ENCODE results near the gene HIPK3.
"Not testable (repeated sequence)": the region's sequence is repeated elsewhere in the genome, so short reads cannot be mapped to it uniquely, and the experiment has no call there.

Gene HIPK3

DNA sequence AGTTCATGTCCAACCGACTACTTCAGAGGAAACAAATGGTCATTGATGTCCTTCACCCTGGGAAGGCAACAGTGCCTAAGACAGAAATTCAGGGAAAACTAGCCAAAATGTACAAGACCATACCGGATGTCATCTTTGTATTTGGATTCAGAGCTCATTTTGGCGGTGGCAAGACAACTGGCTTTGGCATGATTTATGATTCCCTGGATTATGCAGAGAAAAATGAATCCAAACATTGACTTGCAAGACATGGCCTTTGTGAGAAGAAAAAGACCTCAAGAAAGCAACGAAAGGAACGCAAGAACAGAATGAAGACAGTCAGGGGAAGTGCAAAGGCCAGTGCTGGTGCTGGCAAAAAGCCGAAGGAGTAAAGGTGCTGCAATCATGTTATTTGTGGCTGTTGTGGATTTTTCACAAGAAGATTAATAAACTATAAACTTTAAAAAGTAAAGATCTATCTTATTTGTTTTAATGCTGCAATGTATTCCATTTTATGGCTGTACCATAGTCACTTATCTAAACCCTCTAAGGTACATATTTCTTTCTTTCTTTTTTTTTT is 20.1 kb upstream of the HIPK3 start:
- Histone ChIP-seq H4K20me1 (ENCODE audit: insufficient read depth, low read length) (no peaks in the 10 kb centered on the region), H3K27ac (ENCODE audit: low read length) (no peak overlapping the region), H3K79me2 (ENCODE audit: low read length) (no peaks in the 10 kb centered on the region), H3K4me2 (ENCODE audit: low read length) (no peak overlapping the region), H3K27me3 (ENCODE audit: low read depth, low read length) (no peaks in the 10 kb centered on the region), H3K9me3 (ENCODE audit: insufficient read depth, low read length) (no peaks in the 10 kb centered on the region), H3K4me3 (ENCODE audit: low read length) (no peak overlapping the region), H2AFZ (ENCODE audit: low read depth, low read length) (no peak overlapping the region), H3K36me3 (replicated peaks; ENCODE audit: low read depth, low read length) (no peaks in the 10 kb centered on the region), H3K4me1 (ENCODE audit: low read length) (peaks cover 5% of the 10 kb centered on the region), H3K9ac (ENCODE audit: low read length) (no peak overlapping the region)
- TF ChIP-seq EZH2phosphoT487 (IDR thresholded peaks at IDR 0.05; ENCODE audit: low read depth) (no peak), CTCF (IDR thresholded peaks at IDR 0.05; ENCODE audit: low read depth, low read length) (no peak)

DNA sequence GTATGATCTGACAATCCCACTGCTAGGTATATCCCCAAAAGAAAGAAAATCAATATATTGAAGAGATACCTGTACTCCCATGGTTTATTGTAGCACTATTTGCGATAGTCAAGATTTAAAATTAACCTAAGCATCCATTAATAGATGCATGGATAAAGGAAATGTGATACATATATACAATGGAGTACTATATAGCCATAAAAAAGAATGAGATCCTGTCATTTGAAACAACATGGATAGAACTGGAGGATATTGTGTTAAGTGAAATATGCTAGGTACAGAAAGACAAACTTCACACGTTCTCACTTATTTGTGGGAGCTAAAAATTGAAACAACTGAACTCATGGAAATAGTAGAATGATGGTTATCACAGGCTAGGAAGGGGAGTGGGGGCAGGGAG is 14.6 kb upstream of the HIPK3 start:
- Histone ChIP-seq H2AFZ (ENCODE audit: low read depth, low read length) (no peak overlapping the region), H4K20me1 (ENCODE audit: insufficient read depth, low read length) (no peaks in the 10 kb centered on the region), H3K9ac (ENCODE audit: low read length) (no peak overlapping the region), H3K4me1 (ENCODE audit: low read length) (no peaks in the 10 kb centered on the region), H3K79me2 (ENCODE audit: low read length) (no peaks in the 10 kb centered on the region), H3K27me3 (ENCODE audit: low read depth, low read length) (0 out of 2 replicates have a peak, but pooled peaks cover 4% of the 10 kb centered on the region), H3K4me3 (ENCODE audit: low read length) (no peak overlapping the region), H3K36me3 (replicated peaks; ENCODE audit: low read depth, low read length) (no peaks in the 10 kb centered on the region), H3K27ac (ENCODE audit: low read length) (no peak overlapping the region), H3K4me2 (ENCODE audit: low read length) (no peak overlapping the region), H3K9me3 (ENCODE audit: insufficient read depth, low read length) (peaks cover 4% of the 10 kb centered on the region; the same call in 1 of the 2 replicates)
- TF ChIP-seq EZH2phosphoT487 (IDR thresholded peaks at IDR 0.05; ENCODE audit: low read depth): no peak
- no peak for TF ChIP-seq CTCF (IDR thresholded peaks at IDR 0.05; ENCODE audit: low read depth, low read length)

- H3K4me3 ChIP-seq (ENCODE audit: low read length): not testable (repeated sequence)
Observed at GRCh38 chr11:33243654-33244053, 13.5 kb upstream of the HIPK3 start.

DNA sequence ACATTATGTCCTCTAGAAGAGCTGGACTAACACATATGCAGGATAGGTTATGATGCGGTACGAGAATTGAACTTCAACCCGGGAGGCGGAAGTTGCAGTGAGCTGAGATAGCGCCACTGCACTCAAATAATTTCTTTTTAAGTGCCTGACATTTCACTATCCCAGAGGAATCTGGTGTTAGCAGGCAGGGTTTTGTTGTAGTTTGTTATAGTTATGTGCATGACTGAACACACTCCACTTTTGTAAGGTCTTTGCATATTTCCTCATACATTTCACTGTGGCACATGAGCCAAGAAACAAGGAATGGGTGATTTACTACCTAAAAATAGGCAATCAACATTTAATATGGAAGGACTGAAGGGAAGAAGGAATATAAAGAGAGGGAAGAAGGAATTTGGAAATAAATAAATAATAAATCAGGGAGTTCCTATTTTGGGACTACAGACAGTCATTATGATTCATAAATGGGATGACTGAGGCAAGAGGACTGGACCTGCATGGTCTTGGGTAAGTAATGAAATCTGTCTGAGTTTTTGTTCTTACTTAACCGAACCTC is 8.7 kb upstream of the HIPK3 start:
- Histone ChIP-seq H2AFZ (ENCODE audit: low read depth, low read length) (no peak overlapping the region), H3K79me2 (ENCODE audit: low read length) (no peaks in the 10 kb centered on the region), H3K4me2 (ENCODE audit: low read length) (no peak overlapping the region), H3K27ac (ENCODE audit: low read length) (no peak overlapping the region), H4K20me1 (ENCODE audit: insufficient read depth, low read length) (no peaks in the 10 kb centered on the region), H3K4me3 (ENCODE audit: low read length) (no peak overlapping the region), H3K9ac (ENCODE audit: low read length) (no peak overlapping the region), H3K4me1 (ENCODE audit: low read length) (no peaks in the 10 kb centered on the region), H3K36me3 (replicated peaks; ENCODE audit: low read depth, low read length) (no peaks in the 10 kb centered on the region), H3K9me3 (ENCODE audit: insufficient read depth, low read length) (no peaks in the 10 kb centered on the region), H3K27me3 (ENCODE audit: low read depth, low read length) (0 out of 2 replicates have a peak, but pooled peaks cover 4% of the 10 kb centered on the region)
- TF ChIP-seq EZH2phosphoT487 (IDR thresholded peaks at IDR 0.05; ENCODE audit: low read depth) (no peak), CTCF (IDR thresholded peaks at IDR 0.05; ENCODE audit: low read depth, low read length) (no peak)

More at GRCh38 chr11:33243654-33244053, 13.5 kb upstream of the HIPK3 start:
- not testable (repeated sequence) for H3K36me3 ChIP-seq (replicated peaks; ENCODE audit: low read depth, low read length); H3K79me2 ChIP-seq (ENCODE audit: low read length); H3K27me3 ChIP-seq (ENCODE audit: low read depth, low read length); H3K4me2 ChIP-seq (ENCODE audit: low read length); H4K20me1 ChIP-seq (ENCODE audit: insufficient read depth, low read length); H3K9ac ChIP-seq (ENCODE audit: low read length); H3K9me3 ChIP-seq (ENCODE audit: insufficient read depth, low read length); H2AFZ ChIP-seq (ENCODE audit: low read depth, low read length); H3K4me1 ChIP-seq (ENCODE audit: low read length); H3K27ac ChIP-seq (ENCODE audit: low read length)

Measured in OCI-LY3 (cell line).